GM12874 (cell line): Measurements from ENCODE around the gene EPHA3.

Experiments
- TF ChIP-seq, protein P1 (sequence below): IDR thresholded peaks from 2 replicates; pipeline ENCODE4 v1.5.1; 2011; ENCODE audit warnings: low read depth, mild to moderate bottlenecking, control low read depth, low read length, moderate library complexity; ENCODE audit not compliant: insufficient read depth

Gene EPHA3

DNA sequence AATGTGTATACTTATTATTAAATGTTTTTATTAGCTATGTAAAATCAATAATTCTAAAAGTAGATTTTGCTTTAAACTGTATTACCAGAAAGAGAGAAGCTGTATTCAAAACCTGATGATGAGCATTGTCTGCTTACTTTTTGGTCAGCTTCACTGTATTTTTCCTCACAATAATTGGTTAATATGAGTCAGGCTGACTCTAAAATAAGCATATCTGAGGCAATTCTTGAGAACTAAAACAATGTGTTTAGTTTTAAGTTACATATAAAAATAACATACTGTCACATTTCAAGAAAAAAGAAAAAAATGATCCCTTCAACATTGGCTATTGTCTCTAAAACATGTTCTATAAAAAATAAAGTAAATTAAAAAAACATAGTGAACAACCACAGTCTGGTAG lies 66.1 kb downstream of the EPHA3 start:
- TF ChIP-seq, protein P1, sequence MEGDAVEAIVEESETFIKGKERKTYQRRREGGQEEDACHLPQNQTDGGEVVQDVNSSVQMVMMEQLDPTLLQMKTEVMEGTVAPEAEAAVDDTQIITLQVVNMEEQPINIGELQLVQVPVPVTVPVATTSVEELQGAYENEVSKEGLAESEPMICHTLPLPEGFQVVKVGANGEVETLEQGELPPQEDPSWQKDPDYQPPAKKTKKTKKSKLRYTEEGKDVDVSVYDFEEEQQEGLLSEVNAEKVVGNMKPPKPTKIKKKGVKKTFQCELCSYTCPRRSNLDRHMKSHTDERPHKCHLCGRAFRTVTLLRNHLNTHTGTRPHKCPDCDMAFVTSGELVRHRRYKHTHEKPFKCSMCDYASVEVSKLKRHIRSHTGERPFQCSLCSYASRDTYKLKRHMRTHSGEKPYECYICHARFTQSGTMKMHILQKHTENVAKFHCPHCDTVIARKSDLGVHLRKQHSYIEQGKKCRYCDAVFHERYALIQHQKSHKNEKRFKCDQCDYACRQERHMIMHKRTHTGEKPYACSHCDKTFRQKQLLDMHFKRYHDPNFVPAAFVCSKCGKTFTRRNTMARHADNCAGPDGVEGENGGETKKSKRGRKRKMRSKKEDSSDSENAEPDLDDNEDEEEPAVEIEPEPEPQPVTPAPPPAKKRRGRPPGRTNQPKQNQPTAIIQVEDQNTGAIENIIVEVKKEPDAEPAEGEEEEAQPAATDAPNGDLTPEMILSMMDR: no peak

DNA sequence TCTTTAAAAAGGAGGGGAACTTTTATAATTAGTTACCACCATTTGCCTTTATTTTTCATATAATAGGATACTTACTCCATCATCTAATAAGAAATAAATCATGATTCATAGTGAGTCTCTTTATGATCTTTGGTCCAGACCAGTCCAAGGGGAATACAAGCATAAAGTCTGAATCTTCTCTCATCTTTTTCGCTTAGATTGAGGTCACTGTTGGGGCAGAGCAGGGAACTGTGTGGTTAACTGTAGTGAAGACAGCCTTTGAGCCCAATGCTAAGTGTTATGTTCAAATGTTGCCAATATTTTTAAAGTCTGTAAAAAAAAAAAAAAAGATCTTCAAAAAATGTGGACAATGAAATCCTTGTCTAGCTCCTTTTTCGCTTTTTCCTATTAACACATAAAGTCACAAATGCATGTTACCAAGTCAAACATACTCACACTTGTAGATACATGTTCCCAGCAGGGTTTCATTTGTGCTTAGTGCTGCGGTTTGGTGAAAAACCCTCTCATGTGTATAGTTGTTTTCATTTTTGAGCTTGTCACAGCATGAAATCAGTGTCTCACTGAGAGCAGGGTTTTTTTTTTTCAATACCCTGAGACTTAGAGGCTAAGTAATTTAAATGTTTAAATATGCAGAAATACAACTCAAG lies 72.1 kb downstream of the EPHA3 start:
- TF ChIP-seq, protein P1: no peak

GRCh38 chr3:89180334-89180733 lies 72.9 kb downstream of the EPHA3 start:
- TF ChIP-seq, protein P1: no peak

DNA sequence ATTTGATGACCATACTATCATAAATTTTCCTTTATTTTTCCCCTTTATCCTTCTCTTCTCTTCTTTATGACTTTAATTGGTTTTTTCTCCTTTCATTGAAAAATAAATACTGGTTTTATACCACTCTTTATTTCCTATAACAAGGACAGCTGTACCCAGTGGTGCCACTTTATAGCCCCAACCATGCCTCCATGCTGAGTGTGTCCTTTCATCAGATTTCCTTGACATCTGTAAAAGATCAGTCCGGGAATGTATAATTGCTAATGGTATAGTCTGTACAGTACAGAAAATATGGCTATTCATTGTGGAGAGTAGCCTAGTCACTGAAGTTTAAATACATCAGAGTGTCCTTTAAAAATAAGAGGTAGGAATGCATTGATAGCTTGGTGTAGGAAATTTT lies 74.6 kb downstream of the EPHA3 start:
- TF ChIP-seq, protein P1: no peak

- TF ChIP-seq, protein P1: no peak
These were observed 77.0 kb downstream of the EPHA3 start for GRCh38 chr3:89184151-89184995.

DNA sequence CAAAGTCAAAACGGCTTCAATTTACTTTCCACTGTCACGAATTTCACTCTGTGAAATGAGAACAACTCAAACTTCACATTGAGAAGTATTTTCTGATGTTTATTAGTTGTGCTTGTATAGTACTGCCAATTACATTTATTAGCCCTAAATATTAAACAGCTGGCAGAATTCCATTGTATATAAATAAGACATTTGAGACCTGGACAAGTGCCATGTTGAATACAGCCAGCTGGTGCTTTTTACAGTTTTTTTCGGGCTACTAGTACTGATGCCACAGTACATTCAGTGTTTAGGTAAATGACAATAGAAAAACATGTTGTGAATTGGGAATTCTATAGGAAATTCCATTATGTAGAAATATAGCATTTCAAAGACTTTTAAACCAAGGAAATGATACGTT lies 79.0 kb downstream of the EPHA3 start:
- TF ChIP-seq, protein P1: no peak

DNA sequence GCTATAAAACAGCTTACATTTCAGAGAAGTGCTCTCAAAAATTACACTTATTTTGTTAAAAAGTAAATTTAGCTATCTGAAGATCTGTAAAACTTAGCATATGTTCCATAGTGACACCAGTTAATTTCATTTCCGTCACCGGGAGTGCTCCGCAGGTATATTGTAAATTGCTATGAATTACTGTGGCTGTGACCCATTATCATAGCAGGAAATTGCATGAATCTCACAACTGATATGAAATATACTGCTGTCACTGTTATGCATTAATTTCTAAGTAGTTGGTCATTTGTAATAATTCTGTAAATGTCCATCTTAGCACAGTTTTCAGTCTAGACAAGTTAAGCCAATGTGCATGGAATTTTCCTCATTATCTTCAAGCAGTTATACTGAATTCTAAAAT lies 91.2 kb downstream of the EPHA3 start:
- TF ChIP-seq, protein P1: no peak
